Measurements from ENCODE around the gene YTHDF1. TPM values are rescaled to one million over a fixed set of nuclear protein-coding genes. Genes with fewer than 3 reads are reported as not detected.

YTHDF1 gene
- polyA plus RNA-seq, 2 of the 4 experiments (the other 2 are of a cell fraction) = 31.8 to 37.9 TPM

GRCh38 chr20:63198606-63199005, 17.3 kb downstream of the YTHDF1 start:
- TF ChIP-seq EHMT2 (IDR thresholded peaks at IDR 0.05; ENCODE audit: low read depth) (no peak), FOXS1 (CRISPR knock-in tag; IDR thresholded peaks at IDR 0.05) (no peak), MAZ (IDR thresholded peaks at IDR 0.05; ENCODE audit: borderline replicate concordance, low read depth, low read length) (no peak), NR3C1 (IDR thresholded peaks at IDR 0.05) (no peak), EHF (CRISPR knock-in tag; IDR thresholded peaks at IDR 0.05) (no peak), RFX5 (IDR thresholded peaks at IDR 0.05) (no peak), BCL3 (IDR thresholded peaks at IDR 0.05) (no peak), ESRRA (IDR thresholded peaks at IDR 0.05; ENCODE audit: borderline replicate concordance, low read length) (no peak), CTCF (IDR thresholded peaks at IDR 0.05) (no peak), KDM1A (IDR thresholded peaks at IDR 0.05; ENCODE audit: low read depth) (no peak), RNF2 (IDR thresholded peaks at IDR 0.05; ENCODE audit: borderline replicate concordance, low read depth) (no peak)
- DNase-seq (ENCODE audit: low read depth in 1 of 2, low spot score in 1 of 2) (no peak), ATAC-seq (no peak), FAIRE-seq (no peak)
- CTCF ChIA-PET = interaction anchor here (0.6 to 5.3 kb wide), 9 partner anchors 9 to 829 kb away, joined by 3 to 29 read pairs (median 5); no protein-coding TSS in a partner anchor
- POLR2A ChIA-PET = no interaction called here
- Histone ChIP-seq H3K4me2 (peak overlapping the region; percentile 29), H3K9me3 (no peaks in the 10 kb centered on the region), H3K4me1 (peaks cover 33% of the 10 kb centered on the region), H3K4me3 (no peak overlapping the region), H3K27ac (no peak overlapping the region)
- WGBS (ENCODE audit: missing lambda C conversion rate) = 64% methylated on average over 7 of the region's 7 CpGs

- WGBS (ENCODE audit: missing lambda C conversion rate) = 78% methylated on average over 9 of the region's 9 CpGs
- FAIRE-seq = no peak
- ChIA-PET POLR2A (no interaction called here), CTCF (interaction anchor here (0.7 to 5.3 kb wide), 6 partner anchors 9 to 29 kb away, joined by 3 to 29 read pairs (median 8); partner anchors contain the start of gene YTHDF1)
- no peak overlapping the region for H3K27ac ChIP-seq
- no peak for DNase-seq (ENCODE audit: low read depth in 1 of 2, low spot score in 1 of 2)
- 0 out of 3 replicates have a peak overlapping the region, but pooled peaks have one; percentile 17 for H3K4me2 ChIP-seq
- H3K9me3 ChIP-seq = no peaks in the 10 kb centered on the region
- ATAC-seq = peak; percentile 14 to 48; a peak in 3 of 6 replicates
- TF ChIP-seq USF2 (IDR thresholded peaks at IDR 0.05) (no peak), RAD21 (conservative IDR thresholded peaks at IDR 0.05 in 1 of 2, IDR thresholded peaks at IDR 0.05 in 1 of 2) (no peak), KDM1A (IDR thresholded peaks at IDR 0.05; ENCODE audit: low read depth) (no peak), MAFK (IDR thresholded peaks at IDR 0.05; ENCODE audit: partially characterized antibody) (no peak), HES2 (IDR thresholded peaks at IDR 0.05) (no peak), MYC (IDR thresholded peaks at IDR 0.05; ENCODE audit: borderline replicate concordance, low read length) (no peak), KDM5A (IDR thresholded peaks at IDR 0.05) (no peak), ZNF302 (CRISPR knock-in tag; IDR thresholded peaks at IDR 0.05) (no peak), GATA3 (IDR thresholded peaks at IDR 0.05; ENCODE audit: borderline replicate concordance) (no peak), HOXB5 (CRISPR knock-in tag; IDR thresholded peaks at IDR 0.05) (no peak)
- H3K4me3 ChIP-seq = no peak overlapping the region
- peaks cover 33% of the 10 kb centered on the region for H3K4me1 ChIP-seq
These were observed 19.0 kb downstream of the YTHDF1 start for GRCh38 chr20:63196768-63197470.
